LNCAP (cell line): ENCODE measurements around the gene GPT2.

Experiments used
- CTCF ChIP-seq: fragments of 450-650 bp; IDR thresholded peaks from 2 replicates; pipeline ENCODE4 v1.5.1; 2017; ENCODE audit warnings: mild to moderate bottlenecking

The GPT2 gene

DNA sequence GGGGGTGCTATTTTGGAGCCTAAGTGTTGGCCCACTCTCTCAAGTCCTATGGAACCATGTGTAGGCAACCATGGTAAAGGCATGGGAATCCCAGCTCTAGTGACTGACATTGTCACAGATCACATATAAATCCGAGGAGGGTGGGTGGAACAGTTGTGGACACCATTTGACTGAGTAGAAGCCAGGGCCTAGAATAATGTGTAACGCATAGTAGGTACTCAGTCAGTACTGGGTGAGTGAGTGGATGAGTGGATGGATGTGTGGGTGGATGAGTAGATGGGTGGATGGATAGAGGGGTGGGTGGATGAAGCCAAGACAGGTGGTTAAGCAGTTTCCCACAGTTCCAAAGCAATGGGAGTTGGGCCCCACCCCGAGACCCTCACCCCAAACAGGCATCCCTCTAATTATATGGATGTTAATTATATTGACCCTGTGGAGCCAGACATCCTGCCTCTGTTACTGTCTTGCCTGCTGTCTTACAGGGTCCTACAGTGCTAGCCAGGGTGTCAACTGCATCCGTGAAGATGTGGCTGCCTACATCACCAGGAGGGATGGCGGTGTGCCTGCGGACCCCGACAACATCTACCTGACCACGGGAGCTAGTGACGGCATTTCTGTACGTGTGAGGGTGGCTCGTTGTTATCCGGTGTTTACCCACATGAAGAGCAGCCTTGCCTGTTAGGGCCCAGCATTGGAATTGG, 22.3 kb downstream of the GPT2 start:
- TF ChIP-seq CTCF: no peak

DNA sequence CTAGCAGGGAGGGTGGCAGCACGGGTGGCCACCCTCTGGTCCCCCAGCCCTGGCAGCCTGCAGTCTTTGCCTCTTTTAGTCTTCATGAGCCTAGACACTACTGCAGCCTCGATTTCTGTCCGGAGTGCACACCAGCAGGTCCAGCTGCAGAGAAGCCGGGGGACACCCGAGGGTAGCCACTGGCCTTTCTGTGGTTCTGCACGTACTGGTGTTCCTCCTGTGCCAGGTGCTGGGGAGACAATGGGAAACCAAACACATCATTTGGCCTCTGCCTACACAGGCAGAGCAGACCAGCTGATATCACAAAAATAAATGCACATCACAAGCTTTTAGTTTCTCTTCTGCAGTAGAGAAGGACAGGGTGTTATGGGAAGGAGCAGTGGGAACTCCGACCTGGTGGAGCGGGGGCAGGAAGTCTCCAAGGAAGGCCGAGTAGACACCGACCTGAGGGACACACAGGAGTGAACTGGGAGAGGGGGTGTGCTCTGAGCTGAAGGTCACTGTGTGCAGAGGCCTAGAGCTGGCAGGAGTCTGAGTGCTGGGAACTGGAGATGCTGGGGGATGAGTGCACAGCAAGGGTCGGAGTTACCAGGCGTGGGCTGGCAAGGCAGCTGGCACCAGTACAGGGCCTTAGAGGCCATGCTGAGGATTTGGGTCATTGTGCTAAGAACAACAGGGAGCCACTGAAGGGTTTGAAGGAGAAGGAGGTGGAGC, 23.1 kb downstream of the GPT2 start:
- TF ChIP-seq CTCF: no peak

DNA sequence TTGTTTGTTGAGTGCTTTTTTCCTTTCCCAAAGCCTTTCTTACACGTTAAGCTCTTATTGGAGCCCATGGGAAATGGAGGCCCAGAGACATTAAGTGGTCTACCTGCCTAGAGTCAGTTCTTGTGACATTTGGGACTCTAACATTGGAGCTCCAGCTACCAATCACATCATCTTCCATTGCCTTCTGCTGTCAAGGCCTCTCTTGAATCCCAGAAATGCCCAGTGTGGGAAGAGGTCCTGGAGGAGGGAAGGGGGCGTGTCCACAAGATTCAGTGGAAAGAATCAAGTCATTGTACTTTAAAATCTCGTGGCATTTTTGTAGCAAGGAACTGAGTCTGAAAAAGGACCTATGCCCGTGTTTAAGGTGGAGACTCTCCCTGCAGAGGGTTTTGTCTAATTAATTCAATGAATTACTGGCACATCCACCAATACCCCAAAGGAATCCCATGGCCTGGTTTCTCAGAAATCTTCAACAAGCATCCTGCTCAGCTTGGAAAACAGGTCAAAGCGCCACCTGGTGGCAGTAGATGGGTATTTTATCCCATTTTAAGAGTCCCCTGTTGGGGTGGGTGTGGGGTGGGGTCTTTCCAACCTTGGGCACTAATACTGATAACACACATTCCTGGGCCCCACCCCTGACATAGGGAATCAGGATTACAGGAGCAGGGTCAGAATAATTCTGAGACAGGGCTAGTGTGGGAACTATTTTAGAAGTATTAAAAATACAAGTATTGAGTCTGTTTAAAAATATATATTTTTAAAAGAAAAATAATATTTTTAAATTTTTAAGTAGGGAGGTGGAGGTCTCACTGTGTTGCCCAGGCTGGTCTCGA, 24.6 kb downstream of the GPT2 start:
- TF ChIP-seq CTCF: peak; percentile 63

DNA sequence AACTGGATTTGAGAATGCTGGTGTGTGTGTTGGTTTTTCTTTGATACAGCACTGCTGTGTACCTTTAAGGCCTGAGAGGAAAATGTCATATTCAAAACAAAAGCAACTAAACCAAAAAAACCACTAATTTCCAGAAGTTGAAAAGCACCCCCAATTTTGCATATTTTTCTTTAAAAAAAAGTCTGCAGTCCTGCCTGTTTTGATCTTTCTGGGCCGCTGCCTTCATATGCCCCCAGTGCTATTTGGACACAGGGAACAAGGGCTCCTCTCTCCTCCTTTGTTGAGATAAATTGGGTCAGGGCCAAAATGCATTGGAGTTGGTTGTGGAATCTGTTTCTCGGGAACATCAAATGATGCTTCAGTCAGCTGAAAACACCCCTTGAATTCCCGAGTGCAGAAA, 26.9 kb downstream of the GPT2 start:
- no peak for TF ChIP-seq CTCF

DNA sequence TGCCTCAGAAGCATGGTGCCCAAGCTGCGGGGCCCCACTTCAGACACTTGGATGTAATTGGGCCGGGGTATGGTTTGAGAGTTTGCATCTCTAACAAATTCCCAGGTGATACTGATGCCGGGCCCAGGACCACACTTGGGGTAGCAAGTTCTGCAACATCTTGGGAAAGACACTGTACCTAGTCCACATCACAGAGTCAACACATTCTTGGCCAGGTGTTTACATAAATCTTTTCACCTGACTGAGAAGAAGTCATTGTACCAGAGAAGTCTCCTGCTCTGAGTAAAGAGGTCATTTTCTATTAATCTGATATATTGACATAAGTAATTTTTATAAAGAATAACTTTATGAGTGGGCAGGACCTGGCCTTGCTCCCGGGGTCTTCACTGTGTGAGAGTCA, 27.5 kb downstream of the GPT2 start:
- no peak for TF ChIP-seq CTCF

GRCh38 chr16:46914556-46915201, 30.5 kb downstream of the GPT2 start:
- no peak for TF ChIP-seq CTCF

DNA sequence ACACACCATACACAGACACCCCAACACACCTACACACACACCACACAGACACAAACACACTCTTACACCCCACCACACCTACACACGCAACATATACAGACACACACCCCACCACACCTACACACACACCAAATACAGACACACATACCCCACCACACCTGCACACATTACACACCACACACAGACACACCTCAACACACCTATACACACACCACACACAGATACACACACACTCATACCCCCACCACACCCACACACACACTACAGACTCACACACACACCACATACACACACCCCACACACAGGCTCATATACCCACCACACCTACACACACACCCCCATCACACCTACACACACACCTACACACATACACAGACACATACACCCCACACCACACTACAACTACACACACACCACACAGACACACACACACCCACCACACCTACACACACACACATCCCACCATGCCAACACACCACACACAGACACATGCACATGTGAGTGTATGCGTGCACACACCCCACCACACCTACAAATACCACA, 31.4 kb downstream of the GPT2 start:
- no peak for TF ChIP-seq CTCF
